PC-3 (cell line): ENCODE measurements around the gene ANKRD49. TPM values are rescaled to one million over a fixed set of nuclear protein-coding genes. Genes with fewer than 3 reads are reported as not detected.

Experiments
- ATAC-seq: fragments of 200-7000 bp; cut with Tn5 transposase; 2 replicates; pipeline ENCODE4 v1.9.1; 2020; ENCODE audit warnings: mild to moderate bottlenecking, moderate library complexity
- BruUV-seq: library from RNA; stranded (reverse); fragments of 400-500 nt; replicated peaks from 2 replicates; lab custom pipeline; 2021; lab: Mats Ljungman, UMichigan
- CTCF ChIA-PET: fragments of 300-600 bp; sonication (Branson Sonifier 250); formaldehyde crosslinking; loops from one replicate; lab custom pipeline; 2022; ENCODE audit warnings: antibody characterized with exemption; lab: Charles Lee
- POLR2A ChIA-PET: fragments of 300-600 bp; sonication (Branson Sonifier 250); formaldehyde crosslinking; loops from one replicate; lab custom pipeline; 2022; ENCODE audit warnings: antibody characterized with exemption; ENCODE audit not compliant: unreplicated experiment; lab: Charles Lee
- DNase-seq: peaks from one replicate; pipeline ENCODE4 v3.0.0-alpha.2; 2015
- H2AFZ ChIP-seq: fragments of 300-600 bp; sonication (generic); 2 replicates; pipeline ENCODE4 v1.6.0; 2016; ENCODE audit warnings: antibody characterized with exemption, low read length
- H3F3A ChIP-seq: fragments of 300-600 bp; sonication (generic); one replicate; pipeline ENCODE4 v1.6.0; 2017; ENCODE audit warnings: antibody characterized with exemption, low read length, control low read depth, mild to moderate bottlenecking; ENCODE audit not compliant: unreplicated experiment
- H3K27ac ChIP-seq: fragments of 300-600 bp; sonication (generic); 2 replicates; pipeline ENCODE4 v1.5.1; 2016; ENCODE audit warnings: mild to moderate bottlenecking, low read length
- H3K27me3 ChIP-seq: fragments of 300-600 bp; sonication (generic); 2 replicates; pipeline ENCODE4 v1.6.1; 2016; ENCODE audit warnings: low read length, mixed read lengths
- H3K36me3 ChIP-seq: fragments of 300-600 bp; sonication (generic); 2 replicates; pipeline ENCODE4 v1.6.1; 2016; ENCODE audit warnings: low read depth, mixed run types, low read length, mixed read lengths
- H3K4me1 ChIP-seq: fragments of 300-600 bp; sonication (generic); 2 replicates; pipeline ENCODE4 v1.5.1; 2016; ENCODE audit warnings: low read length; ENCODE audit not compliant: insufficient read depth
- H3K4me2 ChIP-seq: fragments of 300-600 bp; sonication (generic); 2 replicates; pipeline ENCODE4 v1.6.0; 2016; ENCODE audit warnings: low read length
- H3K4me3 ChIP-seq: fragments of 300-600 bp; sonication (generic); 2 replicates; pipeline ENCODE4 v1.5.1; 2016; ENCODE audit warnings: mild to moderate bottlenecking, low read length, mixed read lengths
- H3K79me2 ChIP-seq: fragments of 300-600 bp; sonication (generic); 2 replicates; pipeline ENCODE4 v1.6.1; 2017; ENCODE audit warnings: low read length, mixed read lengths
- H3K9ac ChIP-seq: fragments of 300-600 bp; sonication (generic); 2 replicates; pipeline ENCODE4 v1.6.0; 2016; ENCODE audit warnings: mild to moderate bottlenecking, low read length
- H3K9me2 ChIP-seq: fragments of 300-600 bp; sonication (generic); replicated peaks from 2 replicates; pipeline ENCODE4 v1.6.1; 2016; ENCODE audit warnings: mixed run types, low read length, mixed read lengths
- H3K9me3 ChIP-seq: fragments of 300-600 bp; sonication (generic); 2 replicates; pipeline ENCODE4 v1.6.1; 2016; ENCODE audit warnings: low read length, mixed read lengths
- H4K20me1 ChIP-seq: fragments of 300-600 bp; sonication (generic); 2 replicates; pipeline ENCODE4 v1.6.1; 2016; ENCODE audit warnings: low read length, mixed read lengths
- CTCF ChIP-seq: fragments of 300-600 bp; sonication (generic); conservative IDR thresholded peaks from 2 replicates; pipeline ENCODE4 v1.5.1; 2017; ENCODE audit warnings: antibody characterized with exemption, low read depth, mild to moderate bottlenecking, low read length
- EZH2 ChIP-seq: fragments of 300-600 bp; sonication (generic); IDR thresholded peaks from one replicate; pipeline ENCODE4 v1.6.1; 2017; ENCODE audit warnings: antibody characterized with exemption, mild to moderate bottlenecking, low read length; ENCODE audit not compliant: unreplicated experiment
- EZH2phosphoT487 ChIP-seq: fragments of 300-600 bp; sonication (generic); IDR thresholded peaks from 2 replicates; pipeline ENCODE4 v1.6.1; 2018; ENCODE audit warnings: mild to moderate bottlenecking, antibody characterized with exemption, low read length, borderline replicate concordance
- intact Hi-C: fragments of 100-400 bp; cut with micrococcal nuclease; formaldehyde crosslinking; loops from 2 replicates; pipeline ENCODE4 v1.9.0; 2023
- total RNA-seq: library from RNA; depleted of rRNA; stranded (reverse); fragments of >200 nt; gene quantifications from 2 replicates; pipeline ENCODE4 v1.2.3, GENCODE V29; 2014

The ANKRD49 gene
- total RNA-seq, 1 experiment from 2014 or later: 9.0 TPM

- TF ChIP-seq CTCF (no peak), EZH2 (no peak), EZH2phosphoT487 (no peak)
- DNase-seq: peak; percentile 67
- Histone ChIP-seq H2AFZ (no peak overlapping the region), H3K27me3 (no peaks in the 10 kb centered on the region), H3K4me3 (peak overlapping the region; percentile 13; the same call in 1 of the 2 replicates), H3K36me3 (no peaks in the 10 kb centered on the region), H3K79me2 (no peaks in the 10 kb centered on the region), H3K4me2 (peak overlapping the region; percentile 73), H3K9me3 (no peaks in the 10 kb centered on the region), H3K9ac (no peak overlapping the region), H3F3A (no peaks in the 10 kb centered on the region), H3K27ac (peak overlapping the region; percentile 22; the same call in 1 of the 2 replicates), H3K4me1 (peaks cover 26% of the 10 kb centered on the region), H3K9me2 (no peaks in the 10 kb centered on the region), H4K20me1 (no peaks in the 10 kb centered on the region)
- ChIA-PET POLR2A (interaction anchor here (0.8 kb wide), 1 partner anchor 46 kb away, joined by 3 read pairs; no protein-coding TSS in a partner anchor), CTCF (interaction anchor here (0.6 to 1.1 kb wide), 3 partner anchors 15 to 48 kb away, joined by 3 to 4 read pairs (median 3); no protein-coding TSS in a partner anchor)
- BruUV-seq: no TSS peak
- intact Hi-C loops: loop anchor here (1.0 to 10.0 kb wide), 3 partner anchors 10 to 348 kb away; partner anchors contain the start of gene AMOTL1
- peak; percentile 85 for ATAC-seq
These were observed 43.3 kb downstream of the ANKRD49 start for GRCh38 chr11:94537031-94537600.

GRCh38 chr11:94539420-94539819, 45.6 kb downstream of the ANKRD49 start:
- Histone ChIP-seq H3K9me2 (no peaks in the 10 kb centered on the region), H3K9me3 (no peaks in the 10 kb centered on the region), H3K79me2 (no peaks in the 10 kb centered on the region), H3K36me3 (no peaks in the 10 kb centered on the region), H3K4me1 (peaks cover 34% of the 10 kb centered on the region), H3K4me2 (no peak overlapping the region), H3K27me3 (no peaks in the 10 kb centered on the region), H3K27ac (no peak overlapping the region), H4K20me1 (no peaks in the 10 kb centered on the region), H3F3A (peaks cover 3% of the 10 kb centered on the region), H3K4me3 (no peak overlapping the region), H2AFZ (no peak overlapping the region), H3K9ac (no peak overlapping the region)
- ChIA-PET CTCF (no interaction called here), POLR2A (no interaction called here)
- TF ChIP-seq EZH2phosphoT487: no peak
- no peak for TF ChIP-seq EZH2
- no peak for TF ChIP-seq CTCF
- DNase-seq: peak; percentile 26
- intact Hi-C loops: loop anchor here (10.0 kb wide), 2 partner anchors 225 to 345 kb away; partner anchors contain the start of gene AMOTL1
- no peak for ATAC-seq
- BruUV-seq: no TSS peak
